SU-DHL-6 (cell line): Measurements from ENCODE around the gene LENEP.
A peak's percentile ranks its signal among the peaks of the same experiment; 100 is the strongest.

Experiments used
- H2AFZ ChIP-seq: fragments of 200-600 bp; sonication (generic); 2 replicates; pipeline ENCODE4 v1.6.1; 2014; ENCODE audit warnings: low read depth, mild to moderate bottlenecking, moderate library complexity, mixed read lengths, antibody characterized with exemption, low read length; ENCODE audit not compliant: severe bottlenecking
- H3F3A ChIP-seq: fragments of 200-600 bp; shearing (Covaris generic); 2 replicates; pipeline ENCODE4 v1.6.0; 2016; ENCODE audit warnings: antibody characterized with exemption, mild to moderate bottlenecking; ENCODE audit not compliant: insufficient read depth
- H3K27ac ChIP-seq: fragments of 200-600 bp; sonication (generic); 2 replicates; pipeline ENCODE4 v1.5.1; 2016; ENCODE audit warnings: low read depth, mild to moderate bottlenecking, low read length, moderate library complexity, mixed read lengths
- H3K27me3 ChIP-seq: fragments of 200-600 bp; sonication (generic), shearing (Covaris generic); 2 replicates; pipeline ENCODE4 v1.6.0; 2014; ENCODE audit warnings: mild to moderate bottlenecking, low read length
- H3K36me3 ChIP-seq: fragments of 200-600 bp; sonication (generic); 2 replicates; pipeline ENCODE4 v1.6.1; 2014; ENCODE audit warnings: mild to moderate bottlenecking, low read length, mixed read lengths
- H3K4me2 ChIP-seq: fragments of 300-600, 200-600 bp; shearing (Covaris generic), sonication (generic); 2 replicates; pipeline ENCODE4 v1.6.0; 2014; ENCODE audit warnings: low read length, low read depth, mild to moderate bottlenecking; ENCODE audit not compliant: poor library complexity, severe bottlenecking
- H3K4me3 ChIP-seq: fragments of 200-600 bp; sonication (generic); 2 replicates; pipeline ENCODE4 v1.5.1; 2014; ENCODE audit warnings: antibody characterized with exemption, low read length, mild to moderate bottlenecking, mixed read lengths; ENCODE audit not compliant: insufficient read depth, poor library complexity, severe bottlenecking
- H3K79me2 ChIP-seq: fragments of 200-600 bp; sonication (generic); 2 replicates; pipeline ENCODE4 v1.6.1; 2014; ENCODE audit warnings: mild to moderate bottlenecking, low read length, moderate library complexity; ENCODE audit not compliant: insufficient read depth
- H3K9ac ChIP-seq: fragments of 200-600 bp; sonication (generic); 2 replicates; pipeline ENCODE4 v1.7.0; 2014; ENCODE audit warnings: mild to moderate bottlenecking, low read length
- H3K9me2 ChIP-seq: fragments of 200-600 bp; sonication (generic); replicated peaks from 2 replicates; pipeline ENCODE4 v1.6.1; 2014; ENCODE audit warnings: low read length; ENCODE audit not compliant: insufficient read depth
- H3K9me3 ChIP-seq: fragments of 200-600 bp; sonication (generic); 2 replicates; pipeline ENCODE4 v1.6.1; 2014; ENCODE audit warnings: low read length, mixed read lengths; ENCODE audit not compliant: insufficient read depth
- H4K20me1 ChIP-seq: fragments of 200-600 bp; sonication (generic); 2 replicates; pipeline ENCODE4 v1.6.1; 2014; ENCODE audit warnings: low read depth, mild to moderate bottlenecking, antibody characterized with exemption, low read length, moderate library complexity, mixed read lengths
- CTCF ChIP-seq: fragments of 200-600 bp; sonication (generic); IDR thresholded peaks from one replicate; pipeline ENCODE4 v1.5.1; 2017; ENCODE audit warnings: antibody characterized with exemption, mild to moderate bottlenecking, low read length, moderate library complexity; ENCODE audit not compliant: insufficient read depth, poor library complexity, severe bottlenecking
- EZH2phosphoT487 ChIP-seq: fragments of 200-600 bp; sonication (generic), shearing (Covaris generic); conservative IDR thresholded peaks from 2 replicates; pipeline ENCODE4 v1.6.1; 2018; ENCODE audit warnings: mild to moderate bottlenecking, antibody characterized with exemption, low read length, moderate library complexity, mixed read lengths

The LENEP gene

GRCh38 chr1:155016231-155016831 is 22.9 kb downstream of the LENEP start:
- H3K27me3 ChIP-seq = no peaks in the 10 kb centered on the region
- H3K4me3 ChIP-seq = no peak overlapping the region
- H4K20me1 ChIP-seq = no peaks in the 10 kb centered on the region
- no peak overlapping the region for H3K9ac ChIP-seq
- no peaks in the 10 kb centered on the region for H3K36me3 ChIP-seq
- no peaks in the 10 kb centered on the region for H3K9me3 ChIP-seq
- TF ChIP-seq EZH2phosphoT487 = no peak
- no peak for TF ChIP-seq CTCF
- H2AFZ ChIP-seq = no peak overlapping the region
- H3K79me2 ChIP-seq = no peaks in the 10 kb centered on the region
- H3F3A ChIP-seq = peaks cover 6% of the 10 kb centered on the region; the same call in 1 of the 2 replicates
- H3K9me2 ChIP-seq = no peaks in the 10 kb centered on the region
- peak overlapping the region; percentile 11 for H3K4me2 ChIP-seq
- no peak overlapping the region for H3K27ac ChIP-seq

GRCh38 chr1:155017041-155017945 is 23.9 kb downstream of the LENEP start:
- Histone ChIP-seq H3F3A (peaks cover 6% of the 10 kb centered on the region; the same call in 1 of the 2 replicates), H3K4me3 (no peak overlapping the region), H3K27ac (no peak overlapping the region), H3K79me2 (no peaks in the 10 kb centered on the region), H2AFZ (no peak overlapping the region), H3K4me2 (peak overlapping the region; percentile 44), H3K9me3 (no peaks in the 10 kb centered on the region), H3K27me3 (no peaks in the 10 kb centered on the region), H3K9ac (no peak overlapping the region; the same call in 1 of the 2 replicates), H3K9me2 (no peaks in the 10 kb centered on the region), H3K36me3 (no peaks in the 10 kb centered on the region), H4K20me1 (no peaks in the 10 kb centered on the region)
- TF ChIP-seq EZH2phosphoT487 (no peak), CTCF (peak; percentile 100)

- H3K9me2 ChIP-seq = no peaks in the 10 kb centered on the region
- no peak overlapping the region; the same call in 1 of the 2 replicates for H3K9ac ChIP-seq
- no peak overlapping the region for H3K4me3 ChIP-seq
- peak overlapping the region; percentile 28 for H3K4me2 ChIP-seq
- no peaks in the 10 kb centered on the region for H3K9me3 ChIP-seq
- H3K36me3 ChIP-seq = no peaks in the 10 kb centered on the region
- H3K27ac ChIP-seq = no peak overlapping the region
- peaks cover 6% of the 10 kb centered on the region; the same call in 1 of the 2 replicates for H3F3A ChIP-seq
- no peaks in the 10 kb centered on the region for H3K79me2 ChIP-seq
- H2AFZ ChIP-seq = no peak overlapping the region
- no peaks in the 10 kb centered on the region for H3K27me3 ChIP-seq
- H4K20me1 ChIP-seq = no peaks in the 10 kb centered on the region
- TF ChIP-seq EZH2phosphoT487 = no peak
- TF ChIP-seq CTCF = no peak
Measured at GRCh38 chr1:155017946-155018316, 24.5 kb downstream of the LENEP start.
